Esophagus squamous epithelium (tissue), 4 donors: Measurements from ENCODE around the gene DTX3L.

ENCODE experiments used
- POLR2A ChIP-seq, 4 donors: fragments of 450-650 bp; IDR thresholded peaks; one replicate each; pipeline ENCODE4 v1.6.1; 2017; ENCODE audit warnings: antibody characterized with exemption in 4 of 4, mild to moderate bottlenecking in 4 of 4, moderate library complexity in 3 of 4
- TF ChIP-seq, protein P1 (sequence below), 6 experiments: fragments of 450-650 bp in 4 of 6; fragments of 200-600 bp in 2 of 6; sonication (generic) in 2 of 6; IDR thresholded peaks; one replicate each; pipeline ENCODE4 v1.5.1; 2016 to 2019; ENCODE audit warnings: antibody characterized with exemption in 6 of 6, mild to moderate bottlenecking in 4 of 6, moderate library complexity in 4 of 6

DNA sequence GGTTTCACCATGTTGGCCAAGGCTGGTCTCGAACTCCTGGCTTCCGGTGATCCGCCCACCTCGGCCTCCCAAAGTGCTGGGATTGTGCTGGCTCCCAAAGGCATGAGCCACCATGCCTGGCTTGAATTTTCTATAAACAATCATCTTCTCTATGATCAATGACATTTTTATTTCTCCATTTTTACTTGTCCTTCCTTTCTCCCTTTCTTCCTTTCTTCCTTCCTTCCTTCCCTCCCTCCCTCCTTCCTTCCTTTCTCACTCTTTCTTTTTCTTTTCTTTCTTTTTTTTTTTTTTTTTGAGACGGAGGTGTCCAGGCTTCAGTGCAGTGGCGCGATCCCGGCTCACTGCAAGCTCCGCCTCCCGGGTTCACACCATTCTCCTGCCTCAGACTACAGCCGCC is 40.8 kb upstream of the DTX3L start:
- TF ChIP-seq, protein P1, sequence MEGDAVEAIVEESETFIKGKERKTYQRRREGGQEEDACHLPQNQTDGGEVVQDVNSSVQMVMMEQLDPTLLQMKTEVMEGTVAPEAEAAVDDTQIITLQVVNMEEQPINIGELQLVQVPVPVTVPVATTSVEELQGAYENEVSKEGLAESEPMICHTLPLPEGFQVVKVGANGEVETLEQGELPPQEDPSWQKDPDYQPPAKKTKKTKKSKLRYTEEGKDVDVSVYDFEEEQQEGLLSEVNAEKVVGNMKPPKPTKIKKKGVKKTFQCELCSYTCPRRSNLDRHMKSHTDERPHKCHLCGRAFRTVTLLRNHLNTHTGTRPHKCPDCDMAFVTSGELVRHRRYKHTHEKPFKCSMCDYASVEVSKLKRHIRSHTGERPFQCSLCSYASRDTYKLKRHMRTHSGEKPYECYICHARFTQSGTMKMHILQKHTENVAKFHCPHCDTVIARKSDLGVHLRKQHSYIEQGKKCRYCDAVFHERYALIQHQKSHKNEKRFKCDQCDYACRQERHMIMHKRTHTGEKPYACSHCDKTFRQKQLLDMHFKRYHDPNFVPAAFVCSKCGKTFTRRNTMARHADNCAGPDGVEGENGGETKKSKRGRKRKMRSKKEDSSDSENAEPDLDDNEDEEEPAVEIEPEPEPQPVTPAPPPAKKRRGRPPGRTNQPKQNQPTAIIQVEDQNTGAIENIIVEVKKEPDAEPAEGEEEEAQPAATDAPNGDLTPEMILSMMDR (IDR thresholded peaks at IDR 0.05), result no peak
- TF ChIP-seq POLR2A (IDR thresholded peaks at IDR 0.05), result no peak
